GM19463 (cell line): ENCODE results near the gene CEP170.
"Not testable (repeated sequence)": the region's sequence is repeated elsewhere in the genome, so short reads cannot be mapped to it uniquely, and the experiment has no call there.

Experiments
- ATAC-seq: cut with Tn5 transposase; IDR thresholded peaks from one replicate; pipeline ENCODE4 v1.9.1; 2021; ENCODE audit warnings: mild to moderate bottlenecking, moderate library complexity; ENCODE audit not compliant: unreplicated experiment

CEP170 gene

GRCh38 chr1:243236604-243237252 lies 18.4 kb downstream of the CEP170 start:
- ATAC-seq = no peak

GRCh38 chr1:243234978-243235647 lies 20.0 kb downstream of the CEP170 start:
- ATAC-seq = no peak

- ATAC-seq = no peak
These were observed 21.2 kb downstream of the CEP170 start for GRCh38 chr1:243233908-243234307.

GRCh38 chr1:243230914-243231313 lies 24.2 kb downstream of the CEP170 start:
- no peak for ATAC-seq

GRCh38 chr1:243229526-243229925 lies 25.6 kb downstream of the CEP170 start:
- ATAC-seq = no peak

- no peak for ATAC-seq
These were observed 27.5 kb downstream of the CEP170 start for GRCh38 chr1:243227622-243228021.

- ATAC-seq = no peak
These were observed 37.0 kb downstream of the CEP170 start for GRCh38 chr1:243218059-243218458.

- ATAC-seq = no peak
These were observed 37.7 kb downstream of the CEP170 start for GRCh38 chr1:243217349-243217748.

- ATAC-seq = no peak
These were observed 38.3 kb downstream of the CEP170 start for GRCh38 chr1:243216741-243217140.

- not testable (repeated sequence) for ATAC-seq
These were observed 39.7 kb downstream of the CEP170 start for GRCh38 chr1:243215276-243215875.

- ATAC-seq = no peak
These were observed 41.9 kb downstream of the CEP170 start for GRCh38 chr1:243213045-243213787.

GRCh38 chr1:243211984-243212383 lies 43.1 kb downstream of the CEP170 start:
- ATAC-seq = not testable (repeated sequence)

GRCh38 chr1:243205026-243205501 lies 50.0 kb downstream of the CEP170 start:
- ATAC-seq = not testable (repeated sequence)

GRCh38 chr1:243204336-243204735 lies 50.7 kb downstream of the CEP170 start:
- ATAC-seq = not testable (repeated sequence)

GRCh38 chr1:243203196-243203595 lies 51.9 kb downstream of the CEP170 start:
- ATAC-seq = not testable (repeated sequence)

GRCh38 chr1:243201316-243201715 lies 53.8 kb downstream of the CEP170 start:
- ATAC-seq = not testable (repeated sequence)

- ATAC-seq = not testable (repeated sequence)
These were observed 57.6 kb downstream of the CEP170 start for GRCh38 chr1:243197524-243197923.

- ATAC-seq = not testable (repeated sequence)
These were observed 61.8 kb downstream of the CEP170 start for GRCh38 chr1:243193330-243193729.

- ATAC-seq = not testable (repeated sequence)
These were observed 68.7 kb downstream of the CEP170 start for GRCh38 chr1:243186201-243186995.

- not testable (repeated sequence) for ATAC-seq
These were observed 70.3 kb downstream of the CEP170 start for GRCh38 chr1:243184787-243185186.
